ENCODE results near the gene PKM.

GRCh38 chr15:72229076-72229946 is 1.7 kb downstream of the PKM start:
- TF ChIP-seq, protein P1, sequence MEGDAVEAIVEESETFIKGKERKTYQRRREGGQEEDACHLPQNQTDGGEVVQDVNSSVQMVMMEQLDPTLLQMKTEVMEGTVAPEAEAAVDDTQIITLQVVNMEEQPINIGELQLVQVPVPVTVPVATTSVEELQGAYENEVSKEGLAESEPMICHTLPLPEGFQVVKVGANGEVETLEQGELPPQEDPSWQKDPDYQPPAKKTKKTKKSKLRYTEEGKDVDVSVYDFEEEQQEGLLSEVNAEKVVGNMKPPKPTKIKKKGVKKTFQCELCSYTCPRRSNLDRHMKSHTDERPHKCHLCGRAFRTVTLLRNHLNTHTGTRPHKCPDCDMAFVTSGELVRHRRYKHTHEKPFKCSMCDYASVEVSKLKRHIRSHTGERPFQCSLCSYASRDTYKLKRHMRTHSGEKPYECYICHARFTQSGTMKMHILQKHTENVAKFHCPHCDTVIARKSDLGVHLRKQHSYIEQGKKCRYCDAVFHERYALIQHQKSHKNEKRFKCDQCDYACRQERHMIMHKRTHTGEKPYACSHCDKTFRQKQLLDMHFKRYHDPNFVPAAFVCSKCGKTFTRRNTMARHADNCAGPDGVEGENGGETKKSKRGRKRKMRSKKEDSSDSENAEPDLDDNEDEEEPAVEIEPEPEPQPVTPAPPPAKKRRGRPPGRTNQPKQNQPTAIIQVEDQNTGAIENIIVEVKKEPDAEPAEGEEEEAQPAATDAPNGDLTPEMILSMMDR (IDR thresholded peaks at IDR 0.05; ENCODE audit: low read depth, low read length, missing input control) = no peak
- TF ChIP-seq REST (IDR thresholded peaks at IDR 0.05) = no peak
- TF ChIP-seq TAF1 (conservative IDR thresholded peaks at IDR 0.05) = no peak
- no peak for TF ChIP-seq EGR1 (IDR thresholded peaks at IDR 0.05; ENCODE audit: low read depth in 2 of 2)
- no peak for TF ChIP-seq GABPA (IDR thresholded peaks at IDR 0.05 in 1 of 2, conservative IDR thresholded peaks at IDR 0.05 in 1 of 2)
- TF ChIP-seq, protein P2, sequence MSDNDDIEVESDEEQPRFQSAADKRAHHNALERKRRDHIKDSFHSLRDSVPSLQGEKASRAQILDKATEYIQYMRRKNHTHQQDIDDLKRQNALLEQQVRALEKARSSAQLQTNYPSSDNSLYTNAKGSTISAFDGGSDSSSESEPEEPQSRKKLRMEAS (IDR thresholded peaks at IDR 0.05) = no peak
